OCI-LY1 (cell line): ENCODE results near the gene CD33.
"Not testable (repeated sequence)": the region's sequence is repeated elsewhere in the genome, so short reads cannot be mapped to it uniquely, and the experiment has no call there.

Experiments used
- H2AFZ ChIP-seq: fragments of 200-600 bp; sonication (generic), shearing (Covaris generic); 2 replicates; pipeline ENCODE4 v1.6.0; 2014; ENCODE audit warnings: antibody characterized with exemption, mild to moderate bottlenecking, low read length
- H3F3A ChIP-seq: fragments of 200-600 bp; sonication (generic), shearing (Covaris generic); 2 replicates; pipeline ENCODE4 v1.6.0; 2014; ENCODE audit warnings: mild to moderate bottlenecking, antibody characterized with exemption, low read length, moderate library complexity; ENCODE audit not compliant: insufficient read depth
- H3K27ac ChIP-seq: fragments of 200-600 bp; sonication (generic); 2 replicates; pipeline ENCODE4 v1.5.1; 2014; ENCODE audit warnings: low read length, mixed run types, mild to moderate bottlenecking, low read depth; ENCODE audit not compliant: poor library complexity, severe bottlenecking
- H3K27me3 ChIP-seq: fragments of 200-600 bp; sonication (generic); 2 replicates; pipeline ENCODE4 v1.6.0; 2014; ENCODE audit warnings: antibody characterized with exemption, mild to moderate bottlenecking, low read length, moderate library complexity; ENCODE audit not compliant: insufficient read depth
- H3K36me3 ChIP-seq: fragments of 200-600 bp; sonication (generic); 2 replicates; pipeline ENCODE4 v1.6.1; 2014; ENCODE audit warnings: mild to moderate bottlenecking, antibody characterized with exemption, low read length, moderate library complexity, mixed read lengths; ENCODE audit not compliant: insufficient read depth
- H3K4me1 ChIP-seq: fragments of 200-600 bp; sonication (generic); 2 replicates; pipeline ENCODE4 v1.5.1; 2014; ENCODE audit warnings: mild to moderate bottlenecking, low read length, moderate library complexity; ENCODE audit not compliant: insufficient read depth, severe bottlenecking
- H3K4me2 ChIP-seq: fragments of 200-600 bp; sonication (generic), shearing (Covaris generic); 2 replicates; pipeline ENCODE4 v1.6.1; 2014; ENCODE audit warnings: low read length
- H3K4me3 ChIP-seq: fragments of 200-600 bp; sonication (generic); 2 replicates; pipeline ENCODE4 v1.5.1; 2014; ENCODE audit warnings: low read length, low read depth, mild to moderate bottlenecking, mixed read lengths; ENCODE audit not compliant: poor library complexity, severe bottlenecking
- H3K79me2 ChIP-seq: fragments of 200-600 bp; shearing (Covaris generic); 2 replicates; pipeline ENCODE4 v1.6.1; 2016; ENCODE audit warnings: mixed run types, low read length, mixed read lengths; ENCODE audit not compliant: insufficient read depth
- H3K9ac ChIP-seq: fragments of 200-600 bp; sonication (generic), shearing (Covaris generic); 2 replicates; pipeline ENCODE4 v1.6.1; 2014; ENCODE audit warnings: mild to moderate bottlenecking, low read length, mixed read lengths
- H3K9me2 ChIP-seq: fragments of 200-600 bp; sonication (generic), shearing (Covaris generic); 2 replicates; pipeline ENCODE4 v1.6.1; 2014; ENCODE audit warnings: low read depth, mild to moderate bottlenecking, low read length, mixed read lengths
- H3K9me3 ChIP-seq: fragments of 200-600 bp; shearing (Covaris generic); 2 replicates; pipeline ENCODE4 v1.6.1; 2014; ENCODE audit warnings: low read length, mixed read lengths
- H4K20me1 ChIP-seq: fragments of 200-600 bp; sonication (generic), shearing (Covaris generic); 2 replicates; pipeline ENCODE4 v1.6.0; 2016; ENCODE audit warnings: mild to moderate bottlenecking, low read length; ENCODE audit not compliant: insufficient read depth
- CTCF ChIP-seq: fragments of 200-600 bp; sonication (generic), shearing (Covaris generic); IDR thresholded peaks from 2 replicates; pipeline ENCODE4 v1.5.1; 2017; ENCODE audit warnings: mild to moderate bottlenecking, antibody characterized with exemption, low read length, moderate library complexity, mixed read lengths
- EZH2 ChIP-seq: fragments of 200-600 bp; sonication (generic), shearing (Covaris generic); IDR thresholded peaks from 2 replicates; pipeline ENCODE4 v1.8.0; 2017; ENCODE audit warnings: borderline replicate concordance, mixed run types, mild to moderate bottlenecking, antibody characterized with exemption, low read length, moderate library complexity, mixed read lengths

Gene CD33

DNA sequence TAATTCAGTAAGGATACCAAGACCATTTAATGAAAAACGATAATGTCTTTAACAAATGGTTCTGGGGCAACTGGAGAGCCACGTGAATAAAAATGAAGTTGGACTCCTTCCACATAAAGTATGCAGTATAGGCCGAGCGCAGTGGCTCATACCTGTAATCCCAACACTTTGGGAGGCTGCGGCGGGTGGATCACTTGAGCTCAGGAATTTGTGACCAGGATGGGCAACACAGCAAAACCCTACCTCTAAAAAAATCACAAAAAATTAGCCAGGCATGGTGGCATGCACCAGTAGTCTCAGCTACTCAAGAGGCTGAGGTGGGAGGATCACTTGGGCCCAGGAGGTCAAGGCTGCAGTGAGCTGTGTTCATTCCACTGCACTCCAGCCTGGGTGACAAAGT lies 20.6 kb upstream of the CD33 start:
- 0 out of 2 replicates have a peak, but pooled peaks cover 6% of the 10 kb centered on the region for H3K27me3 ChIP-seq
- H3K9me3 ChIP-seq: no peaks in the 10 kb centered on the region
- H3K36me3 ChIP-seq: no peaks in the 10 kb centered on the region
- H2AFZ ChIP-seq: no peak overlapping the region
- no peaks in the 10 kb centered on the region for H3K4me1 ChIP-seq
- H3K9me2 ChIP-seq: no peaks in the 10 kb centered on the region
- TF ChIP-seq CTCF: no peak
- no peak for TF ChIP-seq EZH2
- no peak overlapping the region for H3K27ac ChIP-seq
- H4K20me1 ChIP-seq: no peaks in the 10 kb centered on the region
- H3F3A ChIP-seq: no peaks in the 10 kb centered on the region
- H3K4me2 ChIP-seq: no peak overlapping the region
- no peaks in the 10 kb centered on the region for H3K79me2 ChIP-seq
- H3K4me3 ChIP-seq: no peak overlapping the region
- no peak overlapping the region for H3K9ac ChIP-seq

DNA sequence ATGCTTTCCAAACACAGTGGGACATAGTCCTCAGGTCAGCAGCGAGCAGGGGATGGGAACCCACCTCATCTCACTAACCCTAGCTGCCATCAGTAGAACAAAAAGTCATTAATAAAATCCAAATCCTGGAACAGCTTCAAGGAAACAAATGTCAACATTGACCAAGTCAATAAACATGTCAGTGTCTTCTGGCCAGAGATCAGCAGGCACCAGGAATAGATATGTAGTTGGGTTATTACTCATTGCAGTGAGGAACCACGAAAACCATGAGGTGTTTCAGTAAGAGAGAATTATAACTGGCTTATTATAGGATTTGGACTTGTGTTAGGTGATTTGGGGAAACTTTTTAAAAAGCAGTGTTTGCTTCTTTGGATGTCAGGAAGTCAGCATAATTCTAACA lies 17.1 kb upstream of the CD33 start:
- Histone ChIP-seq H3F3A (no peaks in the 10 kb centered on the region), H3K4me2 (no peak overlapping the region), H3K9me2 (no peaks in the 10 kb centered on the region), H2AFZ (no peak overlapping the region), H3K4me1 (no peaks in the 10 kb centered on the region), H3K79me2 (no peaks in the 10 kb centered on the region), H4K20me1 (no peaks in the 10 kb centered on the region), H3K27me3 (0 out of 2 replicates have a peak, but pooled peaks cover 6% of the 10 kb centered on the region), H3K27ac (no peak overlapping the region), H3K9me3 (no peaks in the 10 kb centered on the region), H3K4me3 (no peak overlapping the region), H3K36me3 (no peaks in the 10 kb centered on the region), H3K9ac (no peak overlapping the region)
- TF ChIP-seq EZH2 (no peak), CTCF (no peak)

GRCh38 chr19:51210191-51210784 lies 14.6 kb upstream of the CD33 start:
- no peaks in the 10 kb centered on the region for H3K9me3 ChIP-seq
- no peak overlapping the region for H3K4me3 ChIP-seq
- H2AFZ ChIP-seq: no peak overlapping the region
- H3F3A ChIP-seq: no peaks in the 10 kb centered on the region
- no peak overlapping the region for H3K4me2 ChIP-seq
- H3K9ac ChIP-seq: no peak overlapping the region
- no peaks in the 10 kb centered on the region; the same call in 1 of the 2 replicates for H3K27me3 ChIP-seq
- no peaks in the 10 kb centered on the region for H3K36me3 ChIP-seq
- H3K27ac ChIP-seq: no peak overlapping the region
- no peaks in the 10 kb centered on the region for H3K4me1 ChIP-seq
- H4K20me1 ChIP-seq: no peaks in the 10 kb centered on the region
- TF ChIP-seq EZH2 (no peak), CTCF (no peak)
- no peaks in the 10 kb centered on the region for H3K79me2 ChIP-seq
- no peaks in the 10 kb centered on the region for H3K9me2 ChIP-seq

GRCh38 chr19:51210874-51211361 lies 14.0 kb upstream of the CD33 start:
- not testable (repeated sequence) for H3K27ac ChIP-seq, H3K4me2 ChIP-seq

More at GRCh38 chr19:51210874-51211361, 14.0 kb upstream of the CD33 start:
- H3K36me3 ChIP-seq, H2AFZ ChIP-seq, H3K4me3 ChIP-seq, H3F3A ChIP-seq, H3K9ac ChIP-seq, H3K79me2 ChIP-seq, H3K9me2 ChIP-seq, H3K27me3 ChIP-seq, H3K4me1 ChIP-seq, H4K20me1 ChIP-seq, H3K9me3 ChIP-seq: not testable (repeated sequence)
